ENCODE measurements around the gene CRTC3. TPM values are rescaled to one million over a fixed set of nuclear protein-coding genes. Genes with fewer than 3 reads are reported as not detected.
"Not testable (repeated sequence)": the region's sequence is repeated elsewhere in the genome, so short reads cannot be mapped to it uniquely, and the experiment has no call there.

CRTC3 gene
- total and polyA plus RNA-seq, 4 donors, result 5.1 to 16.8 (median 7.6) TPM

GRCh38 chr15:90686435-90687218 is 156.9 kb downstream of the CRTC3 start:
- Histone ChIP-seq H3K36me3 (ENCODE audit: control insufficient read depth in 4 of 4, insufficient read depth in 3 of 4, low read depth in 1 of 4, low read length in 3 of 4) (no peaks in the 10 kb centered on the region), H3K9ac (ENCODE audit: low read depth in 1 of 2, low read length in 2 of 2) (no peak overlapping the region), H3K4me1 (ENCODE audit: control insufficient read depth in 4 of 4, insufficient read depth in 4 of 4, low read length in 3 of 4) (no peaks in the 10 kb centered on the region), H3K27ac (ENCODE audit: low read depth in 1 of 2, low read length in 2 of 2) (no peak overlapping the region), H3K9me3 (ENCODE audit: control insufficient read depth in 4 of 4, low read length in 3 of 4) (peaks cover 0 to 2% (median 0%) of the 10 kb centered on the region in 4 donors), H3K4me3 (ENCODE audit: low read depth in 1 of 3, low read length in 3 of 3) (no peak overlapping the region), H3K27me3 (ENCODE audit: control insufficient read depth in 4 of 4, insufficient read depth in 4 of 4, low read length in 3 of 4) (no peaks in the 10 kb centered on the region)
- no peak for DNase-seq (ENCODE audit: low spot score)
- WGBS, result 74% methylated on average over 3 of the region's 3 CpGs
- TF ChIP-seq SP1 (IDR thresholded peaks at IDR 0.05) (no peak), FOXA2 (IDR thresholded peaks at IDR 0.05) (no peak), MAX (IDR thresholded peaks at IDR 0.05) (no peak), JUND (IDR thresholded peaks at IDR 0.05) (no peak), YY1 (IDR thresholded peaks at IDR 0.05) (no peak), CTCF (IDR thresholded peaks at IDR 0.05; ENCODE audit: low read depth, low read length, missing input control) (no peak), TAF1 (conservative IDR thresholded peaks at IDR 0.05) (no peak), REST (IDR thresholded peaks at IDR 0.05) (no peak), FOXA1 (IDR thresholded peaks at IDR 0.05) (no peak), NR2F2 (IDR thresholded peaks at IDR 0.05) (no peak), RXRA (IDR thresholded peaks at IDR 0.05) (no peak), HNF4A (conservative IDR thresholded peaks at IDR 0.05) (no peak), RAD21 (IDR thresholded peaks at IDR 0.05) (no peak), ATF3 (IDR thresholded peaks at IDR 0.05) (no peak)

GRCh38 chr15:90689326-90689961 is 159.7 kb downstream of the CRTC3 start:
- H3K4me3 ChIP-seq (ENCODE audit: low read depth in 1 of 3, low read length in 3 of 3); DNase-seq (ENCODE audit: low spot score); H3K4me1 ChIP-seq (ENCODE audit: control insufficient read depth in 4 of 4, insufficient read depth in 4 of 4, low read length in 3 of 4); H3K36me3 ChIP-seq (ENCODE audit: control insufficient read depth in 4 of 4, insufficient read depth in 3 of 4, low read depth in 1 of 4, low read length in 3 of 4); H3K9ac ChIP-seq (ENCODE audit: low read depth in 1 of 2, low read length in 2 of 2); H3K9me3 ChIP-seq (ENCODE audit: control insufficient read depth in 4 of 4, low read length in 3 of 4); H3K27me3 ChIP-seq (ENCODE audit: control insufficient read depth in 4 of 4, insufficient read depth in 4 of 4, low read length in 3 of 4); H3K27ac ChIP-seq (ENCODE audit: low read depth in 1 of 2, low read length in 2 of 2): not testable (repeated sequence)
- 85% methylated on average over 6 of the region's 6 CpGs for whole genome bisulfite sequencing
